Measurements from ENCODE around the gene ZFP36L2. TPM values are rescaled to one million over a fixed set of nuclear protein-coding genes. Genes with fewer than 3 reads are reported as not detected.

ZFP36L2 gene
- total and polyA plus RNA-seq, 9 of the 15 experiments (the other 6 are each of a cell fraction or from before 2014, with no cell fraction given), result 4.1 to 60.6 (median 20.3) TPM

DNA sequence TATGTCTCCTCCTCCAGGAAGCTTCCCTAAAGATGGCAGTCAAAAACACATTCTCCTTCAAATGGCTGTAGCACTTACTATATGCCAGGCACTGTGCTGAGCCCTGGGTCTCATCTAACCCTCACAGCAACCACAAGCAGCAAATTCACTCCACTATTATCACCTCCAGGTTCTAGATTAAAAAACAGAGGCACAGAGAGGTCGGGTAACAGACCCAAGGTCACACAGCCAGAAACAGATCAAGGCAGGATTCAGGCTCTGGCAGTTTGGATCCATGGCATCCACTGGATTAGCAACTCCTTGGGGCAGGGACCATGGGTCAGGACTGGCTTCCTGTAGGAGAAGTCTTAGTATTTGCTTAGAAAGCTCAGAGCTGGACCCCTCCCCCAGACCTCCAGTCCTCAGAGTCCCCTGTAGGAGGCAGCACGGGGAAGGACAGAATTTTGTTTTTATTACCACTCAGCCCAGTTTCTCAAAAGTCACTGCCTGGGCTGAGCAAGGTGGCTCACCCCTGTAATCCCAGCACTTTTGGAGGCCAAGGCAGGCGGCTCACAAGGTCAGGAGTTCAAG, 34.4 kb downstream of the ZFP36L2 start (continued):
- TF ChIP-seq BCOR (IDR thresholded peaks at IDR 0.05) (peak; percentile 96), PCBP2 (IDR thresholded peaks at IDR 0.05; ENCODE audit: low read depth, low read length, poor library complexity, severe bottlenecking) (no peak), MEF2D (tag; conservative IDR thresholded peaks at IDR 0.05; ENCODE audit: low read depth) (no peak), ZNF583 (CRISPR knock-in tag; IDR thresholded peaks at IDR 0.05) (no peak), SMAD4 (CRISPR knock-in tag; conservative IDR thresholded peaks at IDR 0.05) (0 out of 2 replicates have a peak, but pooled peaks have one; percentile 15), NBN (IDR thresholded peaks at IDR 0.05; ENCODE audit: low read depth) (no peak), MED1 (CRISPR knock-in tag; IDR thresholded peaks at IDR 0.05; ENCODE audit: borderline replicate concordance) (no peak), PTBP1 (IDR thresholded peaks at IDR 0.05; ENCODE audit: low read depth, low read length) (0 out of 2 replicates have a peak, but pooled peaks have one; percentile 21), BRD9 (IDR thresholded peaks at IDR 0.05; ENCODE audit: low read depth, partially characterized antibody) (peak; percentile 89), JUN (IDR thresholded peaks at IDR 0.05; ENCODE audit: borderline replicate concordance, low read depth, low read length) (no peak), JUN (CRISPR knock-in tag; IDR thresholded peaks at IDR 0.05; ENCODE audit: borderline replicate concordance) (no peak), SMARCA5 (IDR thresholded peaks at IDR 0.05) (peak; percentile 97), SRSF9 (IDR thresholded peaks at IDR 0.05; ENCODE audit: borderline replicate concordance, low read depth, low read length) (no peak), ZFP36 (IDR thresholded peaks at IDR 0.05; ENCODE audit: low read depth, low read length, partially characterized antibody) (peak; percentile 94), U2AF2 (optimal IDR thresholded peaks at IDR 0.05; ENCODE audit: low read depth, low read length) (no peak), XRCC4 (IDR thresholded peaks at IDR 0.05; ENCODE audit: extremely low read depth, insufficient read depth, insufficient read length) (no peak), HDGF (IDR thresholded peaks at IDR 0.05) (peak; percentile 13; the same call in 1 of the 2 replicates), MAFG (tag; conservative IDR thresholded peaks at IDR 0.05) (no peak), ADNP (tag; IDR thresholded peaks at IDR 0.05) (peak; percentile 80), CBFA2T3 (IDR thresholded peaks at IDR 0.05) (0 out of 2 replicates have a peak, but pooled peaks have one; percentile 7), CBX1 (IDR thresholded peaks at IDR 0.05; ENCODE audit: low read depth) (0 out of 2 replicates have a peak, but pooled peaks have one; percentile 65), ZNF561 (CRISPR knock-in tag; conservative IDR thresholded peaks at IDR 0.05) (no peak), ZNF436 (CRISPR knock-in tag; IDR thresholded peaks at IDR 0.05) (0 out of 2 replicates have a peak, but pooled peaks have one; percentile 29)
- TF ChIP-seq, protein P1, sequence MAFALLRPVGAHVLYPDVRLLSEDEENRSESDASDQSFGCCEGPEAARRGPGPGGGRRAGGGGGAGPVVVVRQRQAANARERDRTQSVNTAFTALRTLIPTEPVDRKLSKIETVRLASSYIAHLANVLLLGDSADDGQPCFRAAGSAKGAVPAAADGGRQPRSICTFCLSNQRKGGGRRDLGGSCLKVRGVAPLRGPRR (CRISPR knock-in tag; IDR thresholded peaks at IDR 0.05), result no peak
- TF ChIP-seq, protein P2, sequence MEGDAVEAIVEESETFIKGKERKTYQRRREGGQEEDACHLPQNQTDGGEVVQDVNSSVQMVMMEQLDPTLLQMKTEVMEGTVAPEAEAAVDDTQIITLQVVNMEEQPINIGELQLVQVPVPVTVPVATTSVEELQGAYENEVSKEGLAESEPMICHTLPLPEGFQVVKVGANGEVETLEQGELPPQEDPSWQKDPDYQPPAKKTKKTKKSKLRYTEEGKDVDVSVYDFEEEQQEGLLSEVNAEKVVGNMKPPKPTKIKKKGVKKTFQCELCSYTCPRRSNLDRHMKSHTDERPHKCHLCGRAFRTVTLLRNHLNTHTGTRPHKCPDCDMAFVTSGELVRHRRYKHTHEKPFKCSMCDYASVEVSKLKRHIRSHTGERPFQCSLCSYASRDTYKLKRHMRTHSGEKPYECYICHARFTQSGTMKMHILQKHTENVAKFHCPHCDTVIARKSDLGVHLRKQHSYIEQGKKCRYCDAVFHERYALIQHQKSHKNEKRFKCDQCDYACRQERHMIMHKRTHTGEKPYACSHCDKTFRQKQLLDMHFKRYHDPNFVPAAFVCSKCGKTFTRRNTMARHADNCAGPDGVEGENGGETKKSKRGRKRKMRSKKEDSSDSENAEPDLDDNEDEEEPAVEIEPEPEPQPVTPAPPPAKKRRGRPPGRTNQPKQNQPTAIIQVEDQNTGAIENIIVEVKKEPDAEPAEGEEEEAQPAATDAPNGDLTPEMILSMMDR (IDR thresholded peaks at IDR 0.05 in 2 of 3, conservative IDR thresholded peaks at IDR 0.05 in 1 of 3; ENCODE audit: insufficient read depth in 2 of 3, low read depth in 1 of 3, low read length in 3 of 3), result peak; percentile 37 to 63 (median 40); a peak in 5 of 6 replicates
- TF ChIP-seq, protein P3, sequence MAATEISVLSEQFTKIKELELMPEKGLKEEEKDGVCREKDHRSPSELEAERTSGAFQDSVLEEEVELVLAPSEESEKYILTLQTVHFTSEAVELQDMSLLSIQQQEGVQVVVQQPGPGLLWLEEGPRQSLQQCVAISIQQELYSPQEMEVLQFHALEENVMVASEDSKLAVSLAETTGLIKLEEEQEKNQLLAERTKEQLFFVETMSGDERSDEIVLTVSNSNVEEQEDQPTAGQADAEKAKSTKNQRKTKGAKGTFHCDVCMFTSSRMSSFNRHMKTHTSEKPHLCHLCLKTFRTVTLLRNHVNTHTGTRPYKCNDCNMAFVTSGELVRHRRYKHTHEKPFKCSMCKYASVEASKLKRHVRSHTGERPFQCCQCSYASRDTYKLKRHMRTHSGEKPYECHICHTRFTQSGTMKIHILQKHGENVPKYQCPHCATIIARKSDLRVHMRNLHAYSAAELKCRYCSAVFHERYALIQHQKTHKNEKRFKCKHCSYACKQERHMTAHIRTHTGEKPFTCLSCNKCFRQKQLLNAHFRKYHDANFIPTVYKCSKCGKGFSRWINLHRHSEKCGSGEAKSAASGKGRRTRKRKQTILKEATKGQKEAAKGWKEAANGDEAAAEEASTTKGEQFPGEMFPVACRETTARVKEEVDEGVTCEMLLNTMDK (IDR thresholded peaks at IDR 0.05; ENCODE audit: borderline replicate concordance, insufficient read depth, low read depth, low read length, poor library complexity, severe bottlenecking), result peak; percentile 26

Measured in K562 (cell line).